Astrocyte (in vitro differentiated cells and primary cell): ENCODE measurements around the gene MAGEA2B.

Experiments used
- CTCF ChIP-seq: IDR thresholded peaks from 2 replicates; pipeline ENCODE4 v1.5.1; 2011; ENCODE audit warnings: low read depth, mild to moderate bottlenecking, inconsistent platforms, low read length, moderate library complexity; ENCODE audit not compliant: insufficient read depth
- EZH2 ChIP-seq: IDR thresholded peaks from 2 replicates; pipeline ENCODE4 v1.6.1; 2012; ENCODE audit warnings: mild to moderate bottlenecking, low read length, inconsistent platforms; ENCODE audit not compliant: insufficient read depth

- no peak for TF ChIP-seq CTCF
- no peak for TF ChIP-seq EZH2
Measured at GRCh38 chrX:152735860-152736511, 21.6 kb downstream of the MAGEA2B start.
